ENCODE measurements around the gene MBOAT1. TPM values are rescaled to one million over a fixed set of nuclear protein-coding genes. Genes with fewer than 3 reads are reported as not detected.

Gene MBOAT1
- total and polyA plus RNA-seq, 2 of the 13 experiments (the other 11 are each of a cell fraction or from before 2014, with no cell fraction given): not detected

- TF ChIP-seq ZNF142 (CRISPR knock-in tag; IDR thresholded peaks at IDR 0.05) (0 out of 2 replicates have a peak, but pooled peaks have one; percentile 51), RORA (CRISPR knock-in tag; IDR thresholded peaks at IDR 0.05) (no peak), ZNF407 (CRISPR knock-in tag; IDR thresholded peaks at IDR 0.05; ENCODE audit: not compliant biosample characterization) (peak; percentile 39), ZNF160 (CRISPR knock-in tag; IDR thresholded peaks at IDR 0.05) (no peak; the same call in 1 of the 2 replicates), PLRG1 (conservative IDR thresholded peaks at IDR 0.05) (no peak), SMARCE1 (IDR thresholded peaks at IDR 0.05; ENCODE audit: borderline replicate concordance) (no peak), ZNF891 (CRISPR knock-in tag; IDR thresholded peaks at IDR 0.05) (peak; percentile 87; the same call in 1 of the 2 replicates), RCOR2 (CRISPR knock-in tag; IDR thresholded peaks at IDR 0.05) (no peak), ZNF792 (CRISPR knock-in tag; IDR thresholded peaks at IDR 0.05) (no peak), HNRNPLL (IDR thresholded peaks at IDR 0.05; ENCODE audit: low read depth, low read length, poor library complexity, severe bottlenecking) (peak; percentile 66), SUZ12 (IDR thresholded peaks at IDR 0.05; ENCODE audit: low read depth, low read length) (no peak), HES4 (CRISPR knock-in tag; IDR thresholded peaks at IDR 0.05; ENCODE audit: borderline replicate concordance) (peak; percentile 66), ZFP1 (CRISPR knock-in tag; IDR thresholded peaks at IDR 0.05) (no peak), HOXA3 (CRISPR knock-in tag; IDR thresholded peaks at IDR 0.05) (peak; percentile 44; the same call in 1 of the 2 replicates)
Measured at GRCh38 chr6:20212392-20213111, at the start of gene MBOAT1 (continued).

All from HepG2 (cell line).